LNCAP (cell line): ENCODE measurements around the gene SEPHS2.

ENCODE experiments used
- CTCF ChIP-seq: fragments of 450-650 bp; IDR thresholded peaks from 2 replicates; pipeline ENCODE4 v1.5.1; 2017; ENCODE audit warnings: mild to moderate bottlenecking

Gene SEPHS2

GRCh38 chr16:30434852-30435251 lies 10.8 kb downstream of the SEPHS2 start:
- no peak for TF ChIP-seq CTCF

- TF ChIP-seq CTCF: no peak; the same call in 1 of the 2 replicates
These were observed 15.2 kb downstream of the SEPHS2 start for GRCh38 chr16:30430428-30430970.

GRCh38 chr16:30429678-30430427 lies 15.8 kb downstream of the SEPHS2 start, which contains the start of gene DCTPP1:
Gene DCTPP1 (minus strand): TSS chr16:30430030. CDS start chr16:30429980, 50 bp downstream.
- peak; percentile 88 for TF ChIP-seq CTCF

- TF ChIP-seq CTCF: no peak
These were observed 16.3 kb downstream of the SEPHS2 start for GRCh38 chr16:30429418-30429677.

GRCh38 chr16:30428055-30428454 lies 17.6 kb downstream of the SEPHS2 start:
- TF ChIP-seq CTCF: no peak

- TF ChIP-seq CTCF: no peak
These were observed 24.7 kb downstream of the SEPHS2 start for GRCh38 chr16:30421010-30421409.

GRCh38 chr16:30418350-30419181 lies 27.1 kb downstream of the SEPHS2 start:
- no peak for TF ChIP-seq CTCF
